Calu3 (cell line): ENCODE measurements around the gene USP28. TPM values are rescaled to one million over a fixed set of nuclear protein-coding genes. Genes with fewer than 3 reads are reported as not detected.

Source experiments
- BruUV-seq: library from RNA; stranded (reverse); fragments of 400-500 nt; replicated peaks from 2 replicates; lab custom pipeline; 2021; lab: Mats Ljungman, UMichigan
- CTCF ChIA-PET: fragments of 300-600 bp; sonication (Branson Sonifier 250); formaldehyde crosslinking; loops from one replicate; lab custom pipeline; 2022; ENCODE audit warnings: antibody characterized with exemption; lab: Charles Lee
- DNase-seq: peaks from one replicate; pipeline ENCODE4 v3.0.0; 2022
- H3K27ac Mint-ChIP-seq: one replicate; pipeline ENCODE4 v1.8.0; 2022; ENCODE audit warnings: mixed read lengths; ENCODE audit not compliant: unreplicated experiment
- H3K27me3 Mint-ChIP-seq: one replicate; pipeline ENCODE4 v1.8.0; 2022; ENCODE audit warnings: mixed read lengths; ENCODE audit not compliant: unreplicated experiment
- H3K36me3 Mint-ChIP-seq: one replicate; pipeline ENCODE4 v1.8.0; 2022; ENCODE audit warnings: mild to moderate bottlenecking, moderate library complexity, mixed read lengths; ENCODE audit not compliant: insufficient read depth, unreplicated experiment
- H3K4me1 Mint-ChIP-seq: one replicate; pipeline ENCODE4 v1.8.0; 2022; ENCODE audit warnings: mild to moderate bottlenecking, low read depth, mixed read lengths; ENCODE audit not compliant: unreplicated experiment
- H3K4me3 Mint-ChIP-seq: one replicate; pipeline ENCODE4 v1.8.0; 2022; ENCODE audit warnings: mild to moderate bottlenecking, low read depth, moderate library complexity, mixed read lengths; ENCODE audit not compliant: unreplicated experiment
- H3K9me3 Mint-ChIP-seq: one replicate; pipeline ENCODE4 v1.8.0; 2022; ENCODE audit warnings: low read depth, mixed read lengths; ENCODE audit not compliant: unreplicated experiment
- intact Hi-C: fragments of 100-400 bp; cut with micrococcal nuclease; formaldehyde crosslinking; loops from one replicate; pipeline ENCODE4 v1.10.0; 2022; ENCODE audit not compliant: unreplicated experiment
- total RNA-seq: library from RNA; stranded (reverse); gene quantifications from 2 replicates; pipeline ENCODE4 v1.2.3, GENCODE V29; 2022
- TF ChIP-seq, protein P1 (sequence below): fragments of 200-600 bp; IDR thresholded peaks from one replicate; pipeline ENCODE4 v1.8.0; 2022; ENCODE audit warnings: antibody characterized with exemption; ENCODE audit not compliant: unreplicated experiment

USP28 gene
- total RNA-seq, 1 experiment from 2014 or later: 22.8 TPM

DNA sequence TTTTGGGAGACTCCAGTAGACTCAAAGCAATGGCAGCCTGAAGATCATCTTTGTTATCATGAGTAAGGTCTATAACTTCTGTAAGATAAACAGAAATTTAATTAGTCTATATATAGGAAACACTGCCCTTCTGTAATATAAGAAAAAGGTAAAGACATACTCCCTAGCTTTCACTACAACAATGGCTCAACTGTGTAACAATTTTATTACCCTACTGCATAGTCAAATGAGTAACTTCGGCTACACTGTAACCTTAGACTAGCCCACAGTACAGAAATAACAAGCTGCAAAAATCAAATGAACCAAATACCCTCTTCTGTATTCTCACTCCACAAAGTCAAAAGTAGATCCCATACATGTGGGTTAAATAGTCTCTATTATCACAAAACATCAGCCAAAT, 33.7 kb downstream of the USP28 start:
- no TSS peak for BruUV-seq
- CTCF ChIA-PET: no interaction called here
- Mint-ChIP-seq H3K27ac (no peak overlapping the region), H3K4me1 (no peaks in the 10 kb centered on the region), H3K9me3 (no peaks in the 10 kb centered on the region), H3K27me3 (no peaks in the 10 kb centered on the region), H3K36me3 (peaks cover 6% of the 10 kb centered on the region), H3K4me3 (no peak overlapping the region)
- TF ChIP-seq, protein P1, sequence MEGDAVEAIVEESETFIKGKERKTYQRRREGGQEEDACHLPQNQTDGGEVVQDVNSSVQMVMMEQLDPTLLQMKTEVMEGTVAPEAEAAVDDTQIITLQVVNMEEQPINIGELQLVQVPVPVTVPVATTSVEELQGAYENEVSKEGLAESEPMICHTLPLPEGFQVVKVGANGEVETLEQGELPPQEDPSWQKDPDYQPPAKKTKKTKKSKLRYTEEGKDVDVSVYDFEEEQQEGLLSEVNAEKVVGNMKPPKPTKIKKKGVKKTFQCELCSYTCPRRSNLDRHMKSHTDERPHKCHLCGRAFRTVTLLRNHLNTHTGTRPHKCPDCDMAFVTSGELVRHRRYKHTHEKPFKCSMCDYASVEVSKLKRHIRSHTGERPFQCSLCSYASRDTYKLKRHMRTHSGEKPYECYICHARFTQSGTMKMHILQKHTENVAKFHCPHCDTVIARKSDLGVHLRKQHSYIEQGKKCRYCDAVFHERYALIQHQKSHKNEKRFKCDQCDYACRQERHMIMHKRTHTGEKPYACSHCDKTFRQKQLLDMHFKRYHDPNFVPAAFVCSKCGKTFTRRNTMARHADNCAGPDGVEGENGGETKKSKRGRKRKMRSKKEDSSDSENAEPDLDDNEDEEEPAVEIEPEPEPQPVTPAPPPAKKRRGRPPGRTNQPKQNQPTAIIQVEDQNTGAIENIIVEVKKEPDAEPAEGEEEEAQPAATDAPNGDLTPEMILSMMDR: no peak
- no peak for DNase-seq
- intact Hi-C loops: no loop called here

GRCh38 chr11:113840932-113841664, 34.3 kb downstream of the USP28 start:
- Mint-ChIP-seq H3K27me3 (no peaks in the 10 kb centered on the region), H3K9me3 (no peaks in the 10 kb centered on the region), H3K4me3 (no peak overlapping the region), H3K36me3 (peaks cover 6% of the 10 kb centered on the region), H3K4me1 (no peaks in the 10 kb centered on the region), H3K27ac (no peak overlapping the region)
- CTCF ChIA-PET: no interaction called here
- DNase-seq: no peak
- intact Hi-C loops: no loop called here
- BruUV-seq: no TSS peak
- TF ChIP-seq, protein P1: no peak

DNA sequence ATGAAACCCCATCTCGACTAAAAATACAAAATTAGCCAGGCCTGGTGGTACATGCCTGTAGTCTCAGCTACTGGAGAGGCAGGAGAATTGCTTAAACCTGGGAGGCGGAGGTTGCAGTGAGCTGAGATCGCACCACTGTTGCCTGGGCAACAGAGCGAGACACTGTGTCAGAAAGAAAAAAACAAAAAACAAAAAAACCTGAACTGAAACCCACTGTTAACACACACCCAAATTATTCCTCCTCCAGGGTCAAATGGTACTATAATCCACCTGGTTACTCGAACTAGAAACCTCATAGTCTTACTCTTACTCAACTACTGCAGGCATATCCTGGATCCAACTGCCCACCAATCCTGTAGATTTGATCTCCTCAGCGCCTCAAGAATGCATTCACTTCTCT, 35.5 kb downstream of the USP28 start:
- intact Hi-C loops: no loop called here
- no peak for DNase-seq
- Mint-ChIP-seq H3K9me3 (no peaks in the 10 kb centered on the region), H3K27me3 (no peaks in the 10 kb centered on the region), H3K4me1 (no peaks in the 10 kb centered on the region), H3K36me3 (peaks cover 6% of the 10 kb centered on the region), H3K27ac (no peak overlapping the region), H3K4me3 (no peak overlapping the region)
- CTCF ChIA-PET: no interaction called here
- BruUV-seq: no TSS peak
- TF ChIP-seq, protein P1: no peak

DNA sequence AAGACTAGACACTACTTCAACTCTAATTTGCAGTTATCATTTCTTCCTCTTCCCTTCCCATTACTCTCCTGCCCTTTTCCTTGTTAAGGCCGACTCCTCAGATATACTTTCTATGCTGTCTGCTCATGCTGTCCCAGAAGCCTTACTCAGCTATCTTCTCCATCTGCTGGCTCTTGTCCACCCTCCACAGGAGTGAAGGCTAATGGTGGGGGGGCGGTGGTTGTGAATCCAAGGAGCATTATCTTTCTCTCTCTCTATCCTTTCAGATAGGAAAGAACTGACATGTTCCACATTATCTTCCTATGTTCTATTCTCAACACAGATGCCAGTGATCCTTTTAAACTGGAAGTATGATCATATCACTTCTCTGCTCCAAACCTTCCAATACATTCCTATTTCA, 37.4 kb downstream of the USP28 start:
- DNase-seq: no peak
- CTCF ChIA-PET: interaction anchor here (0.6 kb wide), 1 partner anchor 14 kb away, joined by 6 read pairs; no protein-coding TSS in a partner anchor
- intact Hi-C loops: no loop called here
- no peaks in the 10 kb centered on the region for H3K4me1 Mint-ChIP-seq
- no peak overlapping the region for H3K27ac Mint-ChIP-seq
- H3K4me3 Mint-ChIP-seq: no peak overlapping the region
- TF ChIP-seq, protein P1: no peak
- no peaks in the 10 kb centered on the region for H3K9me3 Mint-ChIP-seq
- peaks cover 6% of the 10 kb centered on the region for H3K36me3 Mint-ChIP-seq
- H3K27me3 Mint-ChIP-seq: no peaks in the 10 kb centered on the region
- no TSS peak for BruUV-seq
